Mesodermal cell (in vitro differentiated cells): ENCODE results near the gene PTPA. TPM values are rescaled to one million over a fixed set of nuclear protein-coding genes. Genes with fewer than 3 reads are reported as not detected.

ENCODE experiments used
- H3K27ac ChIP-seq: 2 replicates; pipeline ENCODE4 v1.7.0; 2013; ENCODE audit warnings: mild to moderate bottlenecking, low read depth, low read length, moderate library complexity; ENCODE audit not compliant: severe bottlenecking
- H3K36me3 ChIP-seq: 2 replicates; pipeline ENCODE4 v1.7.1; 2013; ENCODE audit warnings: mild to moderate bottlenecking, low read length, moderate library complexity; ENCODE audit not compliant: control insufficient read depth, insufficient read depth
- H3K4me1 ChIP-seq: one replicate; pipeline ENCODE4 v1.7.1; 2013; ENCODE audit warnings: mild to moderate bottlenecking, low read length; ENCODE audit not compliant: insufficient read depth, control insufficient read depth, poor library complexity, severe bottlenecking
- H3K4me3 ChIP-seq: 2 replicates; pipeline ENCODE4 v1.7.0; 2013; ENCODE audit warnings: low read length, control low read depth, mild to moderate bottlenecking; ENCODE audit not compliant: insufficient read depth, poor library complexity, severe bottlenecking; ENCODE audit errors: extremely low read depth
- H3K9me3 ChIP-seq: 2 replicates; pipeline ENCODE4 v1.7.1; 2013; ENCODE audit warnings: mild to moderate bottlenecking, low read length, moderate library complexity; ENCODE audit not compliant: control insufficient read depth
- WGBS, 2 experiments: methylation state at CpG; one replicate each; pipeline ENCODE4 v1.1.5; 2013; ENCODE audit warnings: missing lambda C conversion rate in 2 of 2; ENCODE audit not compliant: insufficient coverage in 2 of 2; 5-methylcytosine and 5-hydroxymethylcytosine counted together
- polyA plus RNA-seq, 2 experiments: library from polyadenylated mRNA; stranded (reverse); fragments of 50-300 nt; gene quantifications; one replicate each; pipeline ENCODE4 v1.2.3, GENCODE V29; 2013

Gene PTPA
- 128 TPM for polyA plus RNA-seq (2013, experiment 1 of 2)
- polyA plus RNA-seq (2013, experiment 2 of 2): 108 TPM

DNA sequence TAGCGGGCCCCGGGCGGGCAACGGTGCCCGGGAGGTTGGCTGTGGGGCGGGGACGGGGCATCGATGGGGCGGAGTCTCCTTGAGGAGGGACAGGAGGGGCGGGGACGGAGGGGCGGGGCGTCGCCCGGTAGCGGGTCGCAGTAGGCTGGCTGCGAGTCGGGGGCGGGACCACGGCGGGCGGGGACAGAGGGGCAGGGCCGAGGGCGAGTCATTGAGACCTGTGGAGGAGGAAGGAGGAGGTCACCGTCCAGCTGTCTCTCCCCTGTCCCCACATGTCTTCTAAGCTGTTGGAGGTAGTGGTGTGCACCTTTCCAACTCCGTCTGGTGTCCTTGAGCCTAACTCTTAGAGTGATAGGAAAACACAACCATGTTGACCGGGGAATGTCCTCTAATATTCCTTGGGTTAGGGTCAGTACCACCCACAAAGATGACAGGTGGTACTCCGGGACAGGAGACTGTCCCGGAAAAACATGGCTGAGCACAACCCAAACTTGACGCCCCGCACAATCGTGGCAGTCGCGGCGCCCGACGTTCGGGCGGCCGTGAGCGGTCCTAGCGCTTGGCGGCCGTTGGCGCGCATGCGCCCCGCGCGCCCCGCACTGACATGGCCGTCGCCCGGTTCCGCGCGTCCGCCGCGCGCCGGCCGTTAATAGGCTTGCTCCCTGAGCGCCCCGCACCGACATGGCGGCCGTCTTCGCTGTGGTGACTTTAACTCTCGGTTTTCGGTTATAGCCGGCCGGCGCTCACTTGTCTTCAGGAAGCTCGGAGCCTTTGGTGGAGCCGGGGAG lies at the start of gene PTPA, which contains the start of gene CRAT:
Gene PTPA, plus strand, starts transcription at position 676 of the 788 bp plus-strand sequence. CDS start 186 bp downstream, outside the sequence.
Gene CRAT, minus strand, starts transcription at position 54 of the 788 bp plus-strand sequence. CDS start 284 bp downstream, outside the sequence.
- peak within 1 kb of the TSS; percentile 99 for H3K4me3 ChIP-seq
- H3K4me1 ChIP-seq: peaks cover 7% of the 10 kb centered on the region
- no peaks in the 10 kb centered on the region for H3K9me3 ChIP-seq
- H3K27ac ChIP-seq: peak within 1 kb of the TSS; percentile 93
- H3K36me3 ChIP-seq: peaks cover 3% of the 10 kb centered on the region
- 0 to 1% methylated on average over 44 to 47 of the region's 77 CpGs for WGBS, 2 experiments

- Histone ChIP-seq H3K27ac (no peak overlapping the region), H3K4me3 (no peak overlapping the region), H3K36me3 (peaks cover 60% of the 10 kb centered on the region), H3K9me3 (no peaks in the 10 kb centered on the region), H3K4me1 (no peaks in the 10 kb centered on the region)
- WGBS, 2 experiments: 76 to 94% methylated on average over 4 to 9 of the region's 9 CpGs
These were observed 48.2 kb upstream of the PTPA start for GRCh38 chr9:129063061-129063460.

DNA sequence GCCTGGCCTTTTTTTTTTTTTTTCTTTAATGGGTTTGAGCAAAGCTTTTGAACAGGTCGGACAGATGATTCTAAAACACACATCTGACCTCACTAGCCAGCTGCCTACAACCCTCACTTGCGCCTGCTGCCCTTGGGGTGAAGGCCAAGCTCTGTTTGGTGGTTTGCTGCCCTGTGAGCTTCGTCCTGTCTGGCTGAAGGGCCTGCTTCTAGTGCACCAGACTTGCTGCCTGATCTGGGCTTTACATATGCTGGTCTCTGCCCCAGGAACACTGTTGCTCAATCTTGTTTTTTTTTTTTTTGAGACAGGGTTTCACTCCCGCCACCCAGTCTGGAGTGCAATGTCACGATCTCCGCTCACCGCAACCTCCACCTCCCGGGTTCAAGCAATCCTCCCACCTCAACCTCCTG lies 46.7 kb upstream of the PTPA start:
- Histone ChIP-seq H3K27ac (no peak overlapping the region), H3K4me3 (no peak overlapping the region), H3K4me1 (no peaks in the 10 kb centered on the region), H3K36me3 (peaks cover 60% of the 10 kb centered on the region), H3K9me3 (no peaks in the 10 kb centered on the region)
- 82 to 89% methylated on average over 4 to 6 of the region's 8 CpGs for WGBS, 2 experiments

DNA sequence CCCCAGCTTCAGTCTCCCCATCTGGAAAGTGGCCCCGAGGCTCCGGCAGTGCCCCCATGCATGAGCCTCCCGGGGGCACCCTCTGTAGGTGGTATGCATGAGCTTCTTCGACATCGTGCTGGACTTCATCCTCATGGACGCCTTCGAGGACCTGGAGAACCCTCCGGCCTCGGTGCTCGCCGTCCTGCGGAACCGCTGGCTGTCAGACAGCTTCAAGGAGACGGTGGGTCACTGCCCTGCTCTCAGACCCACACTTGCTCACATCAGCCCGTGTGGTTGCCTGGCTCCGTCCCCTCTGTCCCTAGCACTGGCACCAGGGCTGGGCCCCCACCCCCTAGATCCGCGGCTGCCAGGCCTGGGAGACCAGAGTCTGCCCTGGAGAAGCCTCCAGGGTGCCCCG lies 43.1 kb upstream of the PTPA start:
- H3K9me3 ChIP-seq: no peaks in the 10 kb centered on the region
- H3K36me3 ChIP-seq: peaks cover 55% of the 10 kb centered on the region
- H3K27ac ChIP-seq: no peak overlapping the region
- peaks cover 5% of the 10 kb centered on the region for H3K4me1 ChIP-seq
- no peak overlapping the region for H3K4me3 ChIP-seq
- 93 to 95% methylated on average over 16 to 18 of the region's 19 CpGs for WGBS, 2 experiments

DNA sequence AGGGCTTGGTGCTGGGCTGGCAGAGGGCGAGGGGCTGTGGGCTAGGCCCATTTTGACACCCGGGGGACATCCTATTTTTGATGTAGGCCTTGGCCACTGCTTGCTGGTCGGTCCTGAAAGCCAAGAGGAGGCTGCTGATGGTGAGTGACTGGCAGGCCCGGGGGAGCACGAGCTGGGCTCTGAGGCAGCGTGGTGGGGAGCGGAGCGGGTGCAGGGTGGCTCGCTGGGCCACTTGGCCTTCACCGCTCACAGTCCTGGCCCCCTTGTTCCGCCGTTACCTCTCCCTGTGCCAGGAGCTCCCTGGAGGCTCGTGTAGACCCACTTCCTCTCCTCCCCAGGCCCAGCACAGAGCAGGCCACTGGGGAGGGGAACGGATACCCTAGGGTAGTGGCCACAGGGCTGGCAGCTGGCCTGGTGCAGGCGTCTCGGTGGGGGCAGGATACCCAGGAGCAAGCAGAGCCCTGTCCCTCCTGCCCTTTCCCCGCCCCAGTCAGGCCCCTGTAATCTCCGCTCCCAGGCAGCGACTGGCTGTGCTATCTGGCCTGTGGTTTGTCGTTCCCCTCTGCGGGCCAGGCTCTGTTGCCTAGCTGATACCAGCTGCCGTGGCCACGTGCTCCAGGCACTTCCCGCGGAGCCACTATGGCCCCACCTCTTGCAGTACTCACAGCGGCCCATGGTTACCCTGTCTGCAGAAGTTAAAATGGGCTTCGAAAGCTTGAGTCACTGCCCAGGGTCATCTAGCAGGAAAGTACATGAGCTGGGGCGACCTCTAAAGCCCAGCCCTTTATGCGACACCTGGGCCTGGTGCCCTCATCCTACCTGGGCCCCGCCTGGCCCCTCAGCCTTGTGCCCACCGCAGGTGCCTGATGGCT lies 42.0 kb upstream of the PTPA start:
- no peaks in the 10 kb centered on the region for H3K9me3 ChIP-seq
- H3K4me3 ChIP-seq: no peak overlapping the region
- peaks cover 5% of the 10 kb centered on the region for H3K4me1 ChIP-seq
- WGBS, 2 experiments: 92 to 93% methylated on average over 25 to 26 of the region's 31 CpGs
- peak overlapping the region; percentile 10 for H3K27ac ChIP-seq
- H3K36me3 ChIP-seq: peaks cover 46% of the 10 kb centered on the region

DNA sequence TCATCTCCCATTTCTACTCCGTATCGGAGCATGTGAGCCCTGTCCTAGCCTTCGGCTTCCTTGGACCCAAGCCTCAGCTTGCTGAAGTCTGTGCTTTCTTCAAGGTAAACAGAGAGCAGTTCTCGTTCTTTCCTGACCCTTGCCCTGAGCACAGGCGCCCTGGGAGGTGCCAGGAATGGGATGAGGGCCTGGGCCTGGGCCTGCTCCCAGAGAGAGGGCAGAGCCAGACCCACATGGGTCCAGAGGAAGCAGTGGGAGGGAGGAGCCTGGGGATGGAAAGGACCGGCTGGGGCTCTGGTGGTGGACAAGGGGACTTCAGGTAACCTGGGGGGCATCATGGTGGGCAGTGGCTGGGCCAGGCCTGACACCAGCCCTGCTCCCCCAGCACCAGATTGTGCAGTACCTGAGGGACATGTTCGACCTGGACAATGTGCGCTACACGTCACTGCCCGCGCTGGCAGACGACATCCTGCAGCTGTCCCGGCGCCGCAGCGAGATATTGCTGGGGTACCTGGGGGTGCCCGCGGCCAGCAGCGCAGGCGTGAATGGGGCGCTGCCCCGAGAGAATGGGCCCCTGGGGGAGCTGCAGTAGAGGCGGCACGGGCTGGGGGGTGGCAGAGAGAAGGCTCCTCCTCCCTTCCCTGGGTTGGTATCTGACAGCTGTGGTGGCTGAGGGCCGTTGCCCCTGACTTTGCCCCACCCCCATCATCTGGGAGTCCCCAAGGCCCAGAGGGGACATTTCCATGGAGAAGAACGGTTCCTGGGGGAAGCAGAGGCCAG lies 41.2 kb upstream of the PTPA start:
- Histone ChIP-seq H3K36me3 (peaks cover 38% of the 10 kb centered on the region), H3K4me3 (no peak overlapping the region), H3K4me1 (peaks cover 5% of the 10 kb centered on the region), H3K27ac (no peak overlapping the region), H3K9me3 (no peaks in the 10 kb centered on the region)
- 94 to 95% methylated on average over 20 to 25 of the region's 26 CpGs for WGBS, 2 experiments

DNA sequence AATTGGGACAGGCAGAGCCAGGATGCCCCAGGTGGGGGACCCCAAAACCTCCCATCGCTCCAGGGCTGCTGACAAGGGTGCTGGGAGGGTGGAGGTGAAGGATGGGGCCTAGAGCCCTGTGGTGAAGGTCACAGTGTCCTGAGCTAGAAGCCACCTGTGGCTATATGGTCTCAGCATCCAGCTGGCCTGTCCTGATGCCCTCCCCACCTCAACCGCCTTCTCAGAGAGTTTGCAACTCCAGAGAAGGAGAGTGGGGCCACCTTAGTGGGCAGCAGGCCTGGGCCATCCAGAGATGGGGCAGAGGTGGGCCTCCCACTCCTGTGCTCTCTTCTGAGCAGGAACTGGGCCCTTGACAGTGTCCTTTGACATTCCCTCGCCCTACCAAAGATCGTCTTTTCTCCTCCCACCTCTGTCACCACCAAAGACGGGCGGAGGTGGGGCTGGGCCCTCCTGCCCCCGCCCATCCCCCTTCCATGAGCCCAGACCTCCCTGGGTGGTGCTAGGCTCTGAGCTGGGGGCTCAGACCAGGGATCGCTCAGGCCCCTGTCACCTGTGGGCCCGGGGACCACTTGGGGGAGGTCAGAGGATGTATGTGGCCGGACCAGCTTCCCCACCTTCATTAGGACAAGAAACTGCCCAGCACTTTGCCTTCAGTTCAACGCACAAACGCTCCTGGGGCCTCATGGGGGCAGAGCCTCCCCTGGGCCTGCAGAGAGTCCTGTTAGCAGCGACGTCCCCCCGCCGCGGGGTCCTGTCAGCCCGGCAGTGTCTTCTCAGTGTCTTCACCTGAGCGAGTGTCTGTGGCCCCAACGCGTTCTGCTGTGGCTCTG lies 40.3 kb upstream of the PTPA start:
- Histone ChIP-seq H3K9me3 (no peaks in the 10 kb centered on the region), H3K4me3 (no peak overlapping the region), H3K36me3 (peaks cover 30% of the 10 kb centered on the region), H3K4me1 (peaks cover 5% of the 10 kb centered on the region), H3K27ac (no peak overlapping the region)
- WGBS, 2 experiments: 63 to 71% methylated on average over 14 to 17 of the region's 21 CpGs

DNA sequence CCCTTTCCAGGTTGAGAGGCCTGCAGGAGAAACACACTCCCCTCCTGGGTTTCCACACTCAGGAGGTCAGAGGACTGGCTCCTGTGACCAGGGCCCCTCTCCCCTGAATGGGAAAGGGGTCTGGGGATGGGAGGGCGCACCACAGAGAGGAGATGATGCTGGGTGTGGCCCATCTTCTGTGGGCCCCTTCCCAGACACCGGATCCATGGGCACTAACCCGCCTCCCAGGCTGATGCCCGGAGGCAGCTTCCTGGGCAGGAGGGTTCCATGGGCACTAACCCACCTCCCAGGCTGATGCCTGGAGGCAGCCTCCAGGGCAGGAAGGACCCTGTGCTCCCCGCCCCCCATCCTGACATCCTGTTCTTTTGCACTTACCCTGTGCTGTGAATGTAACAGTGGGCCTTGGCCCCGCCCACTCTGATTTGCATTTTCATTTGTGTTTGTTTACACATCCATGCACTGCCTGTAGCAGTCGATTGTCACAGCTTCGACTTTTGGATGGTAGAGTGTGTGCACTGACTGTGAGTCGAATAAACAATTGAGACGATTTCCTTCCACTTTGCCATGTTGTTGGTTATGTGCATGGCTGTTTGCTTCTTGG lies 39.6 kb upstream of the PTPA start:
- Histone ChIP-seq H3K27ac (no peak overlapping the region), H3K4me3 (no peak overlapping the region), H3K4me1 (peaks cover 5% of the 10 kb centered on the region), H3K36me3 (peaks cover 28% of the 10 kb centered on the region), H3K9me3 (no peaks in the 10 kb centered on the region)
- 53 to 72% methylated on average over 5 to 10 of the region's 10 CpGs for WGBS, 2 experiments

DNA sequence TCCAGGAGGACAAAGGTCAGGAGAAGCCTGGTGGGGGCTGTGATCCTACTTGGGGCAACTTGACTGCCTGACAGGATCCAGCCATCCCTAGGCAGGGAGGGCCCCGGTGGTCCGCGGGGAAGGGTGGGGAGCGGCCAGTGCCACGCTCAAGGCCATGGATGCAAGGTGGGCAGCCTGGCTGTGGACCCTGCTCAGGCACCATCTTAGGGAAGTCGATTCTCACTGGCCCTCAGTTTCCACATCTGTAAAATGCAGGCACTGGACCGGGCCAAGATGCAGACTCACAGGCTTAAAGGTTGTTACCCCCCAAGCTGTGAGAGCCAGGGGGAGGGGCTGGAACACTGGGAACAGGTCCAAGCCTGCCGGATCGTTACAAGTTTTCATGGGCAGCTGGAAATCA lies 39.0 kb upstream of the PTPA start:
- WGBS, 2 experiments: 76 to 77% methylated on average over 7 of the region's 9 CpGs
- H3K27ac ChIP-seq: no peak overlapping the region
- peaks cover 28% of the 10 kb centered on the region for H3K36me3 ChIP-seq
- no peak overlapping the region for H3K4me3 ChIP-seq
- no peaks in the 10 kb centered on the region for H3K9me3 ChIP-seq
- peaks cover 5% of the 10 kb centered on the region for H3K4me1 ChIP-seq
